Measurements from ENCODE around the gene CFAP251. TPM values are rescaled to one million over a fixed set of nuclear protein-coding genes. Genes with fewer than 3 reads are reported as not detected.
A peak's percentile ranks its signal among the peaks of the same experiment; 100 is the strongest.

The CFAP251 gene
- total and polyA plus RNA-seq, 2 donors: 0.52 to 3.0 TPM

DNA sequence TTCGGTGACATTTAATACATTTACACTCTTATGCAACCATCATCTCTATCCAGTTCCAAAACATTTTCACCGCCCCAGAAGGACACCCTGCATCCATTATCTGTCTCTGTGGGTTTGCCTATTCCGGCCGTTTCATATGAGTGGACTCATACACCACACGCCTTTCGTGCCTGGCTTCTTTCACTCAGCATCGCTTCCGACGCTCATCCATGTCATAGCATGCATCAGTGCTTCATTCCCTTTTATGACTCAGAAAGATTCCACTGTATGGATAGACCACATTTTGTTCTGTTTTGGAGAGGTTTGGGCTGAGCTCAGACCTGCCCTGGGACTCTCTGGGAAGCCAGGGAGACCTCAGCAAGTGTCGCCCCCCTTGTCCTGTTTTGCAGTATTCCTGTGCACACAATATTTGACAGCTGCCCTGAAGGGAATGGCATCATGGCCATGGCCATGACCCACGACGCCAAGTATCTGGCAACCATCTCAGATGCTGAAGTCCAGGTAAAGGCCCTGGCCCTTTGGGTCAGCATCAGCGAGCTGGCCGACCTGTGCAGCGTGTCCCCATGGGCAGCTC is 23.8 kb downstream of the CFAP251 start:
- Histone ChIP-seq H3K36me3 (ENCODE audit: insufficient read depth) (no peaks in the 10 kb centered on the region), H3K4me1 (ENCODE audit: insufficient read depth) (no peaks in the 10 kb centered on the region), H3K27ac (ENCODE audit: low read depth) (no peak overlapping the region), H3K4me3 (ENCODE audit: low read depth, low read length) (no peak overlapping the region)
- DNase-seq (ENCODE audit: extremely low spot score): no peak
- 97% methylated on average over 15 of the region's 15 CpGs for WGBS

DNA sequence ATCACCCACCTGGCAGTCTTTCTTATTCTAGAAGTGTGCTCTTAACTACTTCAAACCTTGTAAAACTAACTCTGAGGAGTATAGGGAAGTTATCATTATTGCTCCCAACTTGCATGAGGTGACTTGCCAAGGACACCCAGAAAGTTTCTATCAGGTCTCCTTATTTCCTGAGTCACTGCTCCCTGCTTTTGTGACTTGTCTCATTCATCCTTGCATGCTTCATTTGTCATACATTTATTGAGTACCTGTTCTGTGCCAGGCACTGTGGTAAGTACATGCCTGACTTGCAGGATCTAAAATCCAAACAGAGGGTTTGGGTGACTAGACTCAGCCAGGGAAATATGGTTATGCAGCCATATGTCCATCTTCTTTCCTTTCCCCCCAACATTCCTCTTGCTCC is 25.5 kb downstream of the CFAP251 start:
- Histone ChIP-seq H3K36me3 (ENCODE audit: insufficient read depth) (no peaks in the 10 kb centered on the region), H3K4me1 (ENCODE audit: insufficient read depth) (no peaks in the 10 kb centered on the region), H3K4me3 (ENCODE audit: low read depth, low read length) (no peak overlapping the region), H3K27ac (ENCODE audit: low read depth) (no peak overlapping the region)
- no peak for DNase-seq (ENCODE audit: extremely low spot score)

DNA sequence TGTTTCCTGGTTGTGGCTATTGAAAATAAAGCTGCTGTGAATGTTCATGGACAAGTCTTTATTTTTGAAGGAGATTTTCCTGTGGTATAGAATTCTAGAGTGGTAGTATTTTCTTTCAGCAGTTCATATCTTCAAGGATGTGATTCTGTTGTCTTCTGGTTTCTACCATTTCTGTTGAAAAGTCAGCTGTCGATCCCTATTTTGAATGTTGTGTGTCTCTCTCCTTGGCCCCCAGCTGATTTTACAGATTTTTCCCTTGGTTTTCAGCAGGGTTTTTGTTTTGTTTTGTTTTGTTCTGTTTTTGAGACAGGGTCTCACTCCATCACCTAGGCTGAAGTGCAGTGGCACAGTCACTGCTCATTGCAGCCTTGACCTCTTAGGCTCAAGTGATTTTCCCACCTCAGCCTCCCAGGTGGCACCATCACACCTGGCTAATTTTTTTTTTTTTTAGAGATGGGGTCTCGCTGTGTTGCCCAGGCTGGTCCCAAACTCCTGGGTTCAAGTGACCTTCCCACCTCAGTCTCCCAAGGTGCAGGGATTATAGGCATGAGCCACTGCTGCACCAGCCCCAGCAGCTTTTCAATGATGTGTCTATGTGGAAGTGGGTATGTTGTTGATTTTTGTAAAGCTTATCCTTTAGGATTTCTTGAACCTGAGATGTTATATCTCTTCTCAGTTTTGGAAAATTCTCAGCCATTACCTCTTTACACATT is 28.1 kb downstream of the CFAP251 start:
- Histone ChIP-seq H3K27ac (ENCODE audit: low read depth) (no peak overlapping the region), H3K36me3 (ENCODE audit: insufficient read depth) (no peaks in the 10 kb centered on the region), H3K4me1 (ENCODE audit: insufficient read depth) (no peaks in the 10 kb centered on the region), H3K4me3 (ENCODE audit: low read depth, low read length) (no peak overlapping the region)
- no peak for DNase-seq (ENCODE audit: extremely low spot score)
- WGBS: 97% methylated on average over 2 of the region's 2 CpGs

DNA sequence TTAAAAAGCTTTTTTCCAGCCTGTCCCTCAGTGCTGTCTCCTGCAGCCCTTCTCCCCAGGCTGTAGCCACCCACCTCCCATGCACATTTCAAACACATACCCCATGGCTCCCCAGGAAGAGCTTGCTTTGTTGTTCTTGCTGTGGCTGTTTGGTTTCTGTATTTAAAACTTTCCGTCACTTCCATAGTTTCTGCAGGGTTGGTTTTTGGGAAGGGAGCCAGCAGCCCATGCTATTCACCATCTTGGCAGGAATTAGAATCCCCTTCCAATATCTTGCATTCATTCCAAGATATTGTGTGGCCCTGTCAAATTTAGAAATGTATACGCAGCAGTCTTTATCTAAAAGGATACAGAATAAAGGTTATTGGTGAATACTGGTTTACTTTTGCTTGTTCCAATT is 29.6 kb downstream of the CFAP251 start:
- H3K4me3 ChIP-seq (ENCODE audit: low read depth, low read length): no peak overlapping the region
- H3K36me3 ChIP-seq (ENCODE audit: insufficient read depth): no peaks in the 10 kb centered on the region
- WGBS: 82% methylated on average over 2 of the region's 2 CpGs
- DNase-seq (ENCODE audit: extremely low spot score): no peak
- H3K27ac ChIP-seq (ENCODE audit: low read depth): no peak overlapping the region
- no peaks in the 10 kb centered on the region for H3K4me1 ChIP-seq (ENCODE audit: insufficient read depth)

DNA sequence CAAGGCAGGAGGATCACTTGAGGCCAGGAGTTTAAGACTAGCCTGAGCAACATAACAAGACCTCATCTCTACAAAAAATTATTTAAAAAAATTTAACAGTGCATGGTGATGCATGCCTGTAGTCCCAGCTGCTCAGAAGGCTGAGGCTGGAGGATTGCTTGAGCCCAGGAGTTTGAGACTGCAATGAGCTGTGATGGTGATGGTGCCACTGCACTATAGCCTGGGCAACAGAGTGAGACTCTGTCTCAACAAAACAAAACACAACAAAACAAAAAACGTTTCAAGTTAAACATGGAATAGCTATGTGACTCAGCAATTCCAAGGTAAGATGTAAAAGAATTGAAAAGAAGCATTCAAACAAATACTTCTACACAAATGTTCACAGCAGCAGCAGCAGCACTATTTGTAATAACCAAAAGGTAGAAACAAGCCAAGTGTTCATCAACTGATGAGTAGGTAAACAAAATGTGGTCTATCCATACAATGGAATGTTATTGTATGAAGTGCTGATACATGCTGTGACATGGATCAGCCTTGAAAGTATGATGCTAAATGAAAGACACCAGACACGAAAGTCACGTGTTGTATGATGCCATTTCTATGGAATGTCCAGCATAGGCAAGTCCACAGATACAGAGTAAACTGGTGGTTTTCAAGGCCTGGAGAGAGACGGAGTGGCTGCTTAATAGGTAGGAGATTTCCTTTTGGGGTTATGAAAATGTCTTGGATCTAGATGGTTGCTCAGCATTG is 31.4 kb downstream of the CFAP251 start:
- no peak overlapping the region for H3K27ac ChIP-seq (ENCODE audit: low read depth)
- 49% methylated on average over 4 of the region's 4 CpGs for WGBS
- DNase-seq (ENCODE audit: extremely low spot score): peak; percentile 18
- no peaks in the 10 kb centered on the region for H3K36me3 ChIP-seq (ENCODE audit: insufficient read depth)
- H3K4me3 ChIP-seq (ENCODE audit: low read depth, low read length): no peak overlapping the region
- H3K4me1 ChIP-seq (ENCODE audit: insufficient read depth): no peaks in the 10 kb centered on the region

DNA sequence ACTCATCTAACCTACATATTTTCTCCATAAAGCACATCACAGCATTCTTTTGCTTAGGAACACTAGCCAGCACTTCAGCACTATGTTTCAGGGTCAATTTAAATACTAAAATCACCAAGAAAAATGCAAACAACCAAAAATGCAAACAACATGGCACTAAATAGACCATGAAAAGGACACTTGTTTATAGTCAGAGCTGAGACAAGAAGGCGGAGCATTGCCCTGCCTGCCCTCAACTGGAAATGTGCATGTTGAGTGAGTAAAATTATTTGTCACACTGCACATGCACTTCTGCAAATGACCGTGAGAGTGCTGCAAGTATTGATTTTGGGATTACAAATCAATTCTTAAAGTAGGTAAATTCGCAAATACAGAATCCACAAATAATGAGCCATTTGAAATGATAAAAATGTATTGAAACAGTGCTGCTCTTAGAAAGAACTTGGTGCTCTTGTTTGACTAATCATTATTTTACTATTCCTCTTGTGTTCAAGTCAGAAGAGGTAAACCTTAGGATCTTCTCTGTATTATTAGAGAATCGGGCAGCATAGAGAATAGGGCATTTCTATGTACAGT is 34.8 kb downstream of the CFAP251 start:
- no peaks in the 10 kb centered on the region for H3K36me3 ChIP-seq (ENCODE audit: insufficient read depth)
- H3K4me1 ChIP-seq (ENCODE audit: insufficient read depth): no peaks in the 10 kb centered on the region

DNA sequence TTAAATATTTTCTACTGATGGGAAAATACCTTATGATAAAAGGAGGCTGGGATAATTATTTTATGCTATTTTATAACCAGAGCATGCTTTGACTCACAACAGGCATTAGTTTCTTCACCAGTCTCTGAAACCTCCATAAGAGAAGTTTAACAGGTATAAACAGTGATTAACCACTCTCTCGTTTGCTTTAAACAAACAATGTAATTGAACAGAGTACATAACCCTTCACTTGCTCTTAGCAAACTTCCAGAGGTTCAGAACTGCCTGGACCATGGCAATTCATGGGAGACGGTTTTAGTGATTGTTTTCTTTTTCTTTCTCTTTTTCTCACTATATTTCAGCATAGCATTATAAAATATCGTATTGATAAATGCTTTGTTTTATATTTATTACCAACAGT is 35.3 kb downstream of the CFAP251 start:
- WGBS: 69% methylated on average over 3 of the region's 3 CpGs
- Histone ChIP-seq H3K4me1 (ENCODE audit: insufficient read depth) (no peaks in the 10 kb centered on the region), H3K36me3 (ENCODE audit: insufficient read depth) (no peaks in the 10 kb centered on the region), H3K4me3 (ENCODE audit: low read depth, low read length) (no peak overlapping the region), H3K27ac (ENCODE audit: low read depth) (no peak overlapping the region)
- no peak for DNase-seq (ENCODE audit: extremely low spot score)

More for the DNA sequence above, 34.8 kb downstream of the CFAP251 start:
- Histone ChIP-seq H3K4me3 (ENCODE audit: low read depth, low read length) (no peak overlapping the region), H3K27ac (ENCODE audit: low read depth) (no peak overlapping the region)
- no peak for DNase-seq (ENCODE audit: extremely low spot score)
- 96% methylated on average over 4 of the region's 4 CpGs for WGBS

DNA sequence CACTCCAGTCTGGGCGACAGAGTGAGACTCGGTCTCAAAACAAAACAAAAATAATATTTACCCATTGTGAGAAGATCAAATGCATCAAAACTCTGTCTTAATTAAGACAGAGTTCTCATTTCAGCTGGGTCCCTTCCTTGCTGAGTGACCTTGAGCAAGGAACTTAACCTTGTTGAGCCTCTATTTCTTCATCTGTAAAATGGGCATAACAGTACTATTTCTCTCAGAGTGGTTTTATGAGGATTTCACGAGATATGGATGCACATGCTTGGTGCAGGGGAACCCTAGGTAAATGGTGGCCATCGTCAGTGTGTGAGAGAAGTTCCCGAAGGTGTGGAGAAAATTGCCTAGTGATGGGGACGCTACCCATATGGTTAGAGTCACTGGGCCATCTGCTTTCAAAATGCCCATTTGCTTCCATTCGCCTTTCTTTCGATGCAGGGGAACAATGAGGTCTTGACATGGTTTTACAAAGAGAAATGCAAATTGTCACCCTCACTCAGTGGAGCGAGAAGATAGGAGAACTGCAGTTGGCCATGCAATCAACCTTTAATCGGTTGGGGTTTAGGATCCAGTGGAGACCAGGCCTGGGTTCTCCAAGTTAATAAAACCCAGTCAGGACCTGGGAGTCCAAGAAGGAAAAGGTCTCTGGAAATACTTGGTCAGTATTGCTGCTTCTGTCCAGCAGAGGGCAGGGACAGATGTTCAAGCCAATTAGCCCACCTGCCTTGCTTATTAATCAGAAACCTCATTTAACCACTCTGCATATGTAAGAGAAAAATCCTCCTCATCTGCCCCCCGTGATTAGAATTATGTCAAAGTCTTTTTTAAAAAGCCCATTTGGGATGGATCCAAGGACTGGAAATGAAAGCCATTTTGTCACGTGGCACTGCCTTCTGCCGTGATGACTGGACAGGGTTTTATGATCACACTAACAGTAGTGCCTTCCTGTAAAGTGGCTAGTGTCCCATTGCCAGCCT is 37.2 kb downstream of the CFAP251 start:
- DNase-seq (ENCODE audit: extremely low spot score): no peak

DNA sequence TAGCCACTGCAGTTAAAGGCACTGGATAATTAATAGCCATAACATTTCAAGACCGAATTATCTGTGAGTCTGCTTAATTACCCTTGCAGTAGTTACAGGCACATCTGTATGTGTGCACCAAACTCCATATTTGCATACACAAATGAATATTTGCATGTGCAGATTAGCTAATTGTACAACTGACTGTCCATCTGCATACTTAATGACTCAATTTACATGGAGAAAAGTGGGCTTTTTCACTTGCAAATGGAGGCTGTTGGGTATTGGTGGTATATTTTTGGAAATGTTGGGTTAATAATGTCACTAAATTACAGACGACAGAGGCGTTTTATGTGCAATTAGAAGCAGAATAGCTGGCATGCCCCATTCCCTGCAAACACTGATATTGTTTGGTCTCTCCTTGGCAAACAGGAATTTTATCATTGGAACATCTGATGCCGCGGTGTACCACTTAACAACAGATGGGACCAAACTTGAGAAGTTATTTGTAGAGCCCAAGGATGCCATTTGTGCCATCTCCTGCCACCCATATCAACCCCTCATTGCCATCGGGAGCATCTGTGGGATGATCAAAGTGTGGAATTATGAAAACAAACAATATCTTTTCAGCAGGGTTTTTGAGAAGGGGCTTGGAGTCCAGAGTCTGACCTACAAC is 39.6 kb downstream of the CFAP251 start:
- WGBS: 83% methylated on average over 6 of the region's 6 CpGs
- no peak overlapping the region for H3K4me3 ChIP-seq (ENCODE audit: low read depth, low read length)
- H3K4me1 ChIP-seq (ENCODE audit: insufficient read depth): no peaks in the 10 kb centered on the region
- DNase-seq (ENCODE audit: extremely low spot score): no peak
- no peaks in the 10 kb centered on the region for H3K36me3 ChIP-seq (ENCODE audit: insufficient read depth)
- H3K27ac ChIP-seq (ENCODE audit: low read depth): no peak overlapping the region

More for the DNA sequence above, 37.2 kb downstream of the CFAP251 start:
- WGBS: 88% methylated on average over 13 of the region's 13 CpGs
- Histone ChIP-seq H3K36me3 (ENCODE audit: insufficient read depth) (no peaks in the 10 kb centered on the region), H3K4me1 (ENCODE audit: insufficient read depth) (no peaks in the 10 kb centered on the region), H3K4me3 (ENCODE audit: low read depth, low read length) (no peak overlapping the region), H3K27ac (ENCODE audit: low read depth) (no peak overlapping the region)

DNA sequence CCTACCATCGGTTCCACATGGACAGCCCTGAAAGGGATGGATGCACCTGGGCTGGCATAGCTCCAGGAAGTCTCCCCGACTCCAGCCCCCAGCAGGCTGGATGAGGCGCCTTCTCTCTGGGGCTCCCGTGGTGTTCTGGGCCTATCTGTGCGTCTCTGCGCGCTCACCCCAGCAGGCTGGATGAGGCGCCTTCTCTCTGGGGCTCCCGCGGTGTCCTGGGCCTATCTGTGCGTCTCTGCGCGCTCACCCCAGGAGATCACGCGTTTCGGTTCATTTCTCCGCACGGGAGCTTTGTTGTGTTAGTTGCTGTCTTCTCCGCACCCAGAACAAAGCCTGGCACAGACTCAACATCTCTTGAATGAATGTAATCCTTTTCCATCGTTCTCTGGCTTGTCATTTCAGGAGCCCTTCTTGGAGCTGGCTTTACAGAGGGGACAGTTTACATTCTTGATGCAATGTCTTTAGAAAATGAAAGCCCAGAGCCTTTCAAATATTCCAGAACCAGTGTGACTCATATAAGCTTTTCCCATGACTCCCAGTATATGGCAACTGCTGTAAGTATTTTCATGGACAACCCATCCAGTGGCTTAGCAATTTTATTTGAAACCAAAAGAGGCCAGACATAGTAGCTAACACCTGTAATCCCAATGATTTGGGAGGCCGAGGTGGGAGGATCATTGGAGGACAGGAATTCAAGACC is 40.3 kb downstream of the CFAP251 start:
- no peak overlapping the region for H3K27ac ChIP-seq (ENCODE audit: low read depth)
- H3K36me3 ChIP-seq (ENCODE audit: insufficient read depth): no peaks in the 10 kb centered on the region
- no peak for DNase-seq (ENCODE audit: extremely low spot score)
- no peaks in the 10 kb centered on the region for H3K4me1 ChIP-seq (ENCODE audit: insufficient read depth)
- no peak overlapping the region for H3K4me3 ChIP-seq (ENCODE audit: low read depth, low read length)
- WGBS: 61% methylated on average over 21 of the region's 21 CpGs

DNA sequence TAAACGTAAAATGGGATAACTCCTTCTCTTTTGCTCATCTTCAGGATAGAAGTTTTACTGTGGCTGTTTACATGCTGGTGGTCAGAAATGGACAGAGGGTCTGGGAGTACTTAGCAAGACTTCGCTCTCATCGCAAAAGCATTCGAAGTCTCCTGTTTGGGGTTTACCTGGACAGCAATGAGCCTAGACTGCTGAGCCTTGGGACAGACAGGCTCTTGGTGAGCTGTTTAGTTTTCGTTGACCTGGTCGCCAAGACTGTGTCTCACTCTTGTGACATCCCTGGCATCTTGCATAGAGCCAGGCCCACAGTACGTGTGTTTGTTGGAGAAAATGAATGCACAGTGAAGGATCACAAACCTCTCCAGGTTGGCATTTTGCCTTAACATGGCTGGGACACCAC is 42.1 kb downstream of the CFAP251 start:
- H3K27ac ChIP-seq (ENCODE audit: low read depth): no peak overlapping the region
- H3K4me1 ChIP-seq (ENCODE audit: insufficient read depth): no peaks in the 10 kb centered on the region
- no peaks in the 10 kb centered on the region for H3K36me3 ChIP-seq (ENCODE audit: insufficient read depth)
- no peak for DNase-seq (ENCODE audit: extremely low spot score)
- no peak overlapping the region for H3K4me3 ChIP-seq (ENCODE audit: low read depth, low read length)
- 93% methylated on average over 7 of the region's 7 CpGs for WGBS

DNA sequence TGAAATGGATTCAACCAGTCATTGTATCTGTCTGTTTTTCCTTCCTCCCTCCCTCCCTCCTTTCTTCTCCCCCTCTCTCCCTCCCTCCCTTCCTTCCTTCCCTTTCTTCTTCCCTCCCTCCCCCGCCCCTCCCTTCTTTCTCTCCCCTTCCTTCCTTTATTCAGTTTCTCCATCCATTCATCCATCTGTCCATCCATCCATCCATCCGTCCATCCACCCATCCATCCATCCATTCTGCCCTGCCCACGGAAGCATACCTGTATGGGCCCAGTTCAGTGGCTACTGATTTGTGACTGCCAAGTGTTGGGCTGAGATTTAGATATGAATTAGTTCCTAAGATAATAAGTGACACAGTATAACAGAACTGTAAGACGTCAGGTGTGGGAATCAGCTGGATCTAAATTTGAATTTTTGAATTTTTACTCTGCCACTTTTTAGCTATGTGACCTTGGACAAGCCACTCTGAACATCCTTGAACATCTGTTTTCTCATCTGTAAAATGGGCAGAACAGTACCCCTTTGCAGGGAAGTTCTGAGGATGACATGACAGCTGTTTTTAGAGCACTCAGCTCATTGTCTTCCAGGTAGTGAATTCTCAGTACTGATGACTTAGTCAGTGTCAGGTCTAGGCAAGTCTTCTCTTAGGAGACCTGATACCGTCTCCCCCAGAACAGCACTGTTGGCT is 42.9 kb downstream of the CFAP251 start:
- Histone ChIP-seq H3K36me3 (ENCODE audit: insufficient read depth) (no peaks in the 10 kb centered on the region), H3K27ac (ENCODE audit: low read depth) (no peak overlapping the region), H3K4me3 (ENCODE audit: low read depth, low read length) (no peak overlapping the region), H3K4me1 (ENCODE audit: insufficient read depth) (no peaks in the 10 kb centered on the region)
- 91% methylated on average over 5 of the region's 5 CpGs for WGBS
- DNase-seq (ENCODE audit: extremely low spot score): no peak
